ENCODE data around the gene MARS2. TPM values are rescaled to one million over a fixed set of nuclear protein-coding genes. Genes with fewer than 3 reads are reported as not detected.
"Not testable (repeated sequence)": the region's sequence is repeated elsewhere in the genome, so short reads cannot be mapped to it uniquely, and the experiment has no call there.

MARS2 gene
- total and polyA plus RNA-seq, 10 donors = 4.7 to 12.7 (median 9.8) TPM

GRCh38 chr2:197706839-197707207, 1.7 kb downstream of the MARS2 start:
- Histone ChIP-seq H3K4me3 (peak overlapping the region in 7 of 8 donors; percentile 89 to 99 (median 97)), H3K27ac (no peak overlapping the region), H3K36me3 (peaks cover 0 to 18% (median 0%) of the 10 kb centered on the region in 6 donors), H3K4me1 (peaks cover 30 to 71% (median 58%) of the 10 kb centered on the region in 6 donors), H3K9me3 (no peaks in the 10 kb centered on the region), H3K27me3 (replicated peaks in 1 of 7) (no peaks in the 10 kb centered on the region)
- intact Hi-C loops (cut with DNase I; ENCODE audit: low total_unique reads) = loop anchor here (5.0 kb wide), 1 partner anchor 70 kb away; no protein-coding TSS in a partner anchor
- TF ChIP-seq POLR2AphosphoS5 (IDR thresholded peaks at IDR 0.05) (no peak), POLR2A (IDR thresholded peaks at IDR 0.05) (no peak), CTCF (IDR thresholded peaks at IDR 0.05 in 8 of 11, conservative IDR thresholded peaks at IDR 0.05 in 3 of 11) (no peak)
- DNase-seq = no peak
- 57 to 73% (median 68%) methylated on average over 5 of the region's 5 CpGs for WGBS, 5 donors

DNA sequence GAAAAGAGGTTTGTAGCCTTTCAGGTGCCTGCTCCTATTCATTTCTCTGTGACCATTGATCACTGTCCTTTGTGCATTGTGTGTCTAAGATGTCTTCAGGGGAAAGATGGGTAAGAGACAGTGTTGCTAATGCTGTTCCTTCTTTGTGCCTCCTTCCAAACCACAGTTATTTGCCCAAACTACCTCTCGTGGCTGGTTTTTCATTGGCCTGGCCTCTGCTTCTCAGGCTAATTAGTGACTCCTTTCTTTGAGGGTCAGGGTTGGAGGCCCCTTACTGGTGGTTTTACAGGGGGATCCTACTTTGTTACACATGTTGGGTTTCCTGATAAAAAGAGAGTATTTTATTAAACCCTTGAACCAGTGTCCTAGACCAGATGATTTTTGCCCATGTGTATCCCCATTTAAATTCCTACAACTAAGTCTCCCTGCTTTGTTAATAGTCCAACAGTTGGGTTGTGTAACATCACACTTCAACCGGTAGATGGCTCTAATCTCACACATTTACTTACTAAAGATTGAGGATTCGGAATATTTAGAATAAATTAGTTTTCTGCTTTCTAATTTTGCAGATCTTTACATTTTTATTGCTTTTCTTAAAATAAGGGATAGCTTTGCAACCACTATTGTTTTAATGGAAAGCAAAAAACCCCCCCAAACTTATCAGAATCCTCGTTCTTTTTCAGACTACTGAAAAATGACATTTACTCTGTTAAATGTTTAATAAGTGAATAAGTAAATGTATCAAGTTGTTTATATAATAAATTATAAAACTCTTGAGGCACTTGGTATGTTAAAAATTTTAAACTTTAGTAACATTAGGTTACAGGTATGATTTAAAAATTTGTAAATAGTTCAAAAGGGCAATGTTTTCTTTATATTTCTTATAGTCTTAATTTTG, 2.4 kb downstream of the MARS2 start:
- no peak for TF ChIP-seq POLR2A (IDR thresholded peaks at IDR 0.05)
- peak; percentile 43 to 77 (median 67) for TF ChIP-seq CTCF (IDR thresholded peaks at IDR 0.05 in 8 of 11, conservative IDR thresholded peaks at IDR 0.05 in 3 of 11)
- H3K9me3 ChIP-seq = no peaks in the 10 kb centered on the region
- peak overlapping the region in 6 of 8 donors; percentile 4 to 99 (median 90) for H3K4me3 ChIP-seq
- no peak for DNase-seq
- intact Hi-C loops (cut with DNase I; ENCODE audit: low total_unique reads) = loop anchor here (5.0 kb wide), 1 partner anchor 70 kb away; no protein-coding TSS in a partner anchor
- no peaks in the 10 kb centered on the region for H3K27me3 ChIP-seq (replicated peaks in 1 of 7)
- H3K36me3 ChIP-seq = peaks cover 0 to 24% (median 0%) of the 10 kb centered on the region in 6 donors
- H3K27ac ChIP-seq = no peak overlapping the region
- peaks cover 30 to 71% (median 58%) of the 10 kb centered on the region in 6 donors for H3K4me1 ChIP-seq
- 11 to 19% (median 16%) methylated on average over 4 of the region's 4 CpGs for WGBS, 5 donors

DNA sequence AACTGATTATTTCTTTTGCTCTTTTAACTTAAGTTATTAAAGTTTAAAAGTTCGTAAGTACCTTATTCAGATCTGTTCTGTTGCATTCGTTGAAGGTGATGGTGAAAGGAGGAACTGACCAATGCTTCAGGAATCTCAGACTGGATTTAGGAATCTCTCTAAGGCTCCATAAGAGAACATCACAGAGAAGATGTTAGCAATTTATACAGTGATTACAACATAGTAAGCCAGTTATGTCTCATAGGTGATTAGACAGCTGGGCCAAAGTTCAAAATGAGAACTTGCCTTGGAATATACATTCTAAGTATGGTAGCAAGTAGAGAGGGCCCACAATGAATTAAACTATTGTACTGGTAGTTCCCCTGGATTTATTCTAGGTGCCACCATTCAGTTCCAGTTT, 3.2 kb downstream of the MARS2 start:
- no peaks in the 10 kb centered on the region for H3K27me3 ChIP-seq (replicated peaks in 1 of 7)
- peaks cover 30 to 71% (median 58%) of the 10 kb centered on the region in 6 donors for H3K4me1 ChIP-seq
- intact Hi-C loops (cut with DNase I; ENCODE audit: low total_unique reads) = loop anchor here (5.0 kb wide), 1 partner anchor 69 kb away; no protein-coding TSS in a partner anchor
- TF ChIP-seq CTCF (IDR thresholded peaks at IDR 0.05 in 8 of 11, conservative IDR thresholded peaks at IDR 0.05 in 3 of 11) (no peak), POLR2AphosphoS5 (IDR thresholded peaks at IDR 0.05) (no peak), POLR2A (IDR thresholded peaks at IDR 0.05) (no peak)
- no peak for DNase-seq
- 51 to 71% (median 60%) methylated on average over 2 of the region's 2 CpGs for WGBS, 5 donors
- no peaks in the 10 kb centered on the region for H3K9me3 ChIP-seq
- peak overlapping the region in 1 of 8 donors; percentile 10 for H3K4me3 ChIP-seq
- H3K36me3 ChIP-seq = peaks cover 0 to 24% (median 0%) of the 10 kb centered on the region in 6 donors
- no peak overlapping the region for H3K27ac ChIP-seq

GRCh38 chr2:197709140-197709539, 4.0 kb downstream of the MARS2 start:
- H3K27ac ChIP-seq; H3K9me3 ChIP-seq; DNase-seq; H3K4me3 ChIP-seq; H3K27me3 ChIP-seq (replicated peaks in 1 of 7): not testable (repeated sequence)
- intact Hi-C loops (cut with DNase I; ENCODE audit: low total_unique reads) = loop anchor here (5.0 kb wide), 1 partner anchor 68 kb away; no protein-coding TSS in a partner anchor
- 91 to 96% (median 93%) methylated on average over 7 of the region's 7 CpGs for WGBS, 5 donors
- Histone ChIP-seq H3K4me1 (peaks cover 30 to 68% (median 57%) of the 10 kb centered on the region in 6 donors), H3K36me3 (peaks cover 0 to 24% (median 0%) of the 10 kb centered on the region in 6 donors)
